ENCODE data around the gene TMEM51. TPM values are rescaled to one million over a fixed set of nuclear protein-coding genes. Genes with fewer than 3 reads are reported as not detected.
A peak's percentile ranks its signal among the peaks of the same experiment; 100 is the strongest.

The TMEM51 gene
- polyA plus RNA-seq, 1 experiment = 28.6 TPM

DNA sequence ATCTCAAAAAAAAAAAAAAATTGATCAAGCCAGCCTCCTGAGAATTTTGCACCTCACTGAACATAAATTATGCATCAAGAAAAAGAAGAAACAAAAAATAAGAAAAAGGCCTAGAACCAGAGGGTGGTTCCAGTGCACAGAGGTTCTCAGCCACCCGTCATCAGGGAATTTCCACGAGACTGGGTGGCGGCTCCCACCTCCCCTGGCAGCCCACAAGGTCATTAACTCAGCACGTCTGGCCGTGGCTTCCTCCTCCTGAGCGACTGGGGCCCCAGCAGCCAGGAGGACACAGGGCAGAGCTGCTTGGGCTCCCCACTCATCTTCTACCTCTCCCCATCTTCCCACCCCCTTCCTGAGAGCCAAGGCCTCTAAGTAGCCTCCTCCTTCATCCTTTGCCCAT lies 15.7 kb upstream of the TMEM51 start:
- ChIA-PET POLR2A (no interaction called here), CTCF (interaction anchor here (1.4 kb wide), 1 partner anchor 9 kb away, joined by 3 read pairs; no protein-coding TSS in a partner anchor)
- Histone ChIP-seq H3K9me3 (ENCODE audit: control insufficient read depth, insufficient read depth, low read length) (no peaks in the 10 kb centered on the region), H3K27me3 (ENCODE audit: control insufficient read depth, insufficient read depth, low read length) (peaks cover 15% of the 10 kb centered on the region), H3K27ac (ENCODE audit: low read depth, low read length) (no peak overlapping the region), H3K4me3 (ENCODE audit: low read depth, low read length) (no peak overlapping the region)
- DNase-seq (ENCODE audit: low read depth, low spot score) = no peak
- no peak for TF ChIP-seq CTCF (IDR thresholded peaks at IDR 0.05; ENCODE audit: low read depth, low read length)

DNA sequence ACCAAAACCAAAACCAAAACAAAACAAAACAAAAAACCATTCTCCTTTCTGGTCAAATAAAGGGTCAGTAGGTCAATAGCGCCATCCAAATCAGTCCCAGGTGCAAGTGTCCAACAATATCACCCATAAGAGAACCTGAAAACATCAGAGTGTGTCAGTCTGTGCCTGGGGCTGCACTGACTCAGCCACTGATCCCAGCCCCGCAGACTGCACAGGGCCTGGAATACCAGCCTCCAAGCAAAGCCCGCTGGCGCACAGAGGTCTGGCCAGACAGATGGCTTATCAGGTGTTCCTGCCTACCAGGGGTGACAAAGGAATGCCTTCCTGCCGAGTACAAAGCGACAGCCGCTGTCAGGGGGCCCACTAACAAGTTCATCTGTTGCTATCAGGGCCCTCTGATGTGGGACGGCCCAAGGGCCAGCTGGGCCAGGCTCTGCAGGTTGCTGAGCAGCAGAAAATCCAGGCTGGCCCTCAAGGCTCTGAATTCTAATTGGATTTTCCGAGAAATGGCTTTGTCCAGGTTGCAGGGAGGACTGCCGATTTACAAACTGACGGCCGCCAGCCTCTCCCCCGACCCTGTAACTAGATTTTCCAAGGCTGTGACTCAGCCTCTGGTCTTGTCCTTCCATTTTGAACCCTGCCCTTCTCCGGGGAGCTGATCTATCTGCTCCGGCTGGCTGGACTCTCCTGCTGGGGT lies 13.7 kb upstream of the TMEM51 start:
- no peak overlapping the region for H3K27ac ChIP-seq (ENCODE audit: low read depth, low read length)
- ChIA-PET CTCF (interaction anchor here (0.6 to 1.4 kb wide), 5 partner anchors 11 to 292 kb away, joined by 3 to 13 read pairs (median 3); no protein-coding TSS in a partner anchor), POLR2A (no interaction called here)
- no peak overlapping the region for H3K4me3 ChIP-seq (ENCODE audit: low read depth, low read length)
- H3K9me3 ChIP-seq (ENCODE audit: control insufficient read depth, insufficient read depth, low read length) = no peaks in the 10 kb centered on the region
- no peak for DNase-seq (ENCODE audit: low read depth, low spot score)
- peaks cover 7% of the 10 kb centered on the region for H3K27me3 ChIP-seq (ENCODE audit: control insufficient read depth, insufficient read depth, low read length)
- no peak for TF ChIP-seq CTCF (IDR thresholded peaks at IDR 0.05; ENCODE audit: low read depth, low read length)

GRCh38 chr1:15141935-15142539 lies 11.5 kb upstream of the TMEM51 start:
- no peaks in the 10 kb centered on the region for H3K9me3 ChIP-seq (ENCODE audit: control insufficient read depth, insufficient read depth, low read length)
- no peak overlapping the region for H3K27ac ChIP-seq (ENCODE audit: low read depth, low read length)
- H3K27me3 ChIP-seq (ENCODE audit: control insufficient read depth, insufficient read depth, low read length) = peaks cover 11% of the 10 kb centered on the region
- DNase-seq (ENCODE audit: low read depth, low spot score) = no peak
- ChIA-PET CTCF (interaction anchor here (1.0 to 3.6 kb wide), 4 partner anchors 11 to 181 kb away, joined by 3 to 18 read pairs (median 6); no protein-coding TSS in a partner anchor), POLR2A (no interaction called here)
- H3K4me3 ChIP-seq (ENCODE audit: low read depth, low read length) = no peak overlapping the region
- TF ChIP-seq CTCF (IDR thresholded peaks at IDR 0.05; ENCODE audit: low read depth, low read length) = peak; percentile 12; the same call in 1 of the 2 replicates

- Histone ChIP-seq H3K9me3 (ENCODE audit: control insufficient read depth, insufficient read depth, low read length) (no peaks in the 10 kb centered on the region), H3K27me3 (ENCODE audit: control insufficient read depth, insufficient read depth, low read length) (peaks cover 17% of the 10 kb centered on the region), H3K27ac (ENCODE audit: low read depth, low read length) (no peak overlapping the region), H3K4me3 (ENCODE audit: low read depth, low read length) (no peak overlapping the region)
- CTCF ChIA-PET = interaction anchor here (3.6 kb wide), 1 partner anchor 16 kb away, joined by 18 read pairs; no protein-coding TSS in a partner anchor
- POLR2A ChIA-PET = no interaction called here
- no peak for DNase-seq (ENCODE audit: low read depth, low spot score)
- TF ChIP-seq CTCF (IDR thresholded peaks at IDR 0.05; ENCODE audit: low read depth, low read length) = no peak
These were observed 8.2 kb upstream of the TMEM51 start for GRCh38 chr1:15145327-15145726.

DNA sequence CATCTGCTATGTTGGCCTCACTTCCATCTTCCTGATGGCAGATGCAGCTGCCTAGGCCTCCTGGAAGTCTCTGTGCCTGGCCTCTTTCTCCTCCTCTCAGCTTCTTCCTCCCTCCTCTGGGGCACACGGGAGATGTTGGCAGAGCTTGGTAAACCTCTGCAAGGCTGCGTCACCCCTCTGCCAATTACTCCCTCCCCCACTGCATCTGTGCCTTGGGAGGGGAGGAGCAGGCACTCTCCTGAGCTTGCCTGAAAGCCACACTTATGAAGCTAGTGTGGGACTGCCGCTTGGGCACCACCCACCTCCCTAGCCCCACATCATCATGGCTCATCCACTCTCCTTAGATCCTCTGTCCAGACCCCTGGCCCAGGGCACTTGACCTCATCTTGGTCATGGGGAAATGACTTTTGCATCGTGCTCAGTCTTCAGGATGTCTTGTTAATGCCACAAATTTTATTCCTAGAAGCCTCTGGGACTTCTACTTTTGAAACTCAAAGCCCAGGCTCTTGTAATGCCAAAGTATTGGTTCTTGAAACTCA lies 7.3 kb upstream of the TMEM51 start:
- no peaks in the 10 kb centered on the region for H3K9me3 ChIP-seq (ENCODE audit: control insufficient read depth, insufficient read depth, low read length)
- no peak for TF ChIP-seq CTCF (IDR thresholded peaks at IDR 0.05; ENCODE audit: low read depth, low read length)
- POLR2A ChIA-PET = no interaction called here
- CTCF ChIA-PET = interaction anchor here (1.1 kb wide), 1 partner anchor 177 kb away, joined by 3 read pairs; no protein-coding TSS in a partner anchor
- no peak for DNase-seq (ENCODE audit: low read depth, low spot score)
- no peak overlapping the region for H3K4me3 ChIP-seq (ENCODE audit: low read depth, low read length)
- H3K27ac ChIP-seq (ENCODE audit: low read depth, low read length) = no peak overlapping the region
- peaks cover 18% of the 10 kb centered on the region for H3K27me3 ChIP-seq (ENCODE audit: control insufficient read depth, insufficient read depth, low read length)

All from AG04450 (cell line).